Inferior parietal cortex (tissue), 1 donor: ENCODE data around the gene EXD3.
"Not testable (repeated sequence)": the region's sequence is repeated elsewhere in the genome, so short reads cannot be mapped to it uniquely, and the experiment has no call there.

ENCODE experiments used
- DNase-seq: peaks from one replicate; pipeline ENCODE4 v3.0.0-alpha.2; 2016; ENCODE audit errors: extremely low spot score

Gene EXD3

DNA sequence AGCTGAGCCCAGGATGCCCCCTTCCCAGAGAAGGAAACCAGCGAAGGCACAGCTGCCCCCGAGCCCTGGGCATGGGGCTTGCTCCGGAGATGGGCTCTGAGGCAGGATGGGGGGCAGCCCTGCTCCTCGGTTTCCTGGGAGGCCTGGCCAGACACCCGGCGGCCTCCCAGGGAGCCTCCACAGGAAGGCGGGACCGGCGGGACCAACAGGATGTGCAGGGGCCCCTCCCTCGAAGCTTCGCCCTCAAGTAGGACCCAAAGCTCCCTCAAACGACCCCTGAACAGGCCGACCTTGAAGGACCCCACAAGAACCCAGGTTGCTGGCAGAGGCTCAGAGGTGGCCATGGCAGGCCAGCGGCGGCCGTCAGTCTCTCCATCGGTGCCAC lies 11.7 kb downstream of the EXD3 start:
- no peak for DNase-seq

GRCh38 chr9:137410891-137411249 lies 12.1 kb downstream of the EXD3 start:
- DNase-seq = no peak

DNA sequence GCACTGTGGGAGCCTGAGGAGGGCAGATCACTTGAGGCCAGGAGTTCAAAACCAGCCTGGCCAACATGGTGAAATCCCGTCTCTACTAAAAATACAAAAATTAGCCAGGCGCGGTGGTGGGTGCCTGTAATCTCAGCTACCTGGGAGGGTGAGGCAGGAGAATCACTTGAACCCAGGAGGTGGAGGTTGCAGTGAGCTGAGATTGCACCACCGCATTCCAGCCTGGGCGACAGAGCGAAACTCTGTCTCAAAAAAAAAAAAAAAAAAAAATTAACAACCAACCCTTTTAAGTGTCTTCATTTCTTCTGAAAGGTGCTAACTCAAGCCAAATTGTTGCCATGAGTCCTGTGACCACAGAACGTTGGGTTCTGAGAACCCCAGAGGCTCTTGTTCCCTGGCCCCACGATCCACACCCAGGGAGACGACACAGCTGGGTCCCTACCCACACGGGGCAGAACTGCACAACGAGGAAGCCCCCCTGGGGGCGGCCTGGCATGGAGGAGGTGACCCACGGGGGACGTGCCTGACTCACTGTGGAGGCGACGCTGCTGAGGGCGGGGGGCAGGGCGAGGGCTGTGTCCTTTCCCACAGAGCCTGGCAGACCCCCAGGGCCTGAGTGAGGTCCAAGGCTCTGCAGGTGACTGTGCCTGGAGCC lies 12.6 kb downstream of the EXD3 start:
- DNase-seq = not testable (repeated sequence)

DNA sequence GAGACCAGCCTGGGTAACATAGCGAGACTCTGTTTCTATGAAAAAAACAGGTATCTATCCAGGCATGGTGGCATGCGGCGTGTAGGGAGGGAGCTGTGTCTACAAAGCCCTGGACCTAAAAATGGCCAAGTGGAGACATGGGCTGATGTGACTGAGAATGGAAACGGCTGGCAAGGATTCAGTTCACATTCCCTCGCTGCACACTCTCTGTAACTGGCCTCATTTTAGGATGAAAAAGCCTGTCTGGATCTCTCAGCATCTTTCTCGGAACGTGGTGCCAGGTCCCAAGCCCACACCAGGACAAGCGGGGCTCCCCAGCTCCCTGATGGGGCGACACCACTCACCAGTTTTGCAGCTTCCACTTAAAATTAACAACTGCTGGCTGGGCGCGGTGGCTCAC lies 13.4 kb downstream of the EXD3 start:
- DNase-seq = no peak

GRCh38 chr9:137408651-137409405 lies 14.1 kb downstream of the EXD3 start:
- DNase-seq = no peak

- DNase-seq = no peak
Observed at GRCh38 chr9:137407590-137408300, 15.2 kb downstream of the EXD3 start.

- no peak for DNase-seq
Observed at GRCh38 chr9:137406876-137407589, 15.9 kb downstream of the EXD3 start.

DNA sequence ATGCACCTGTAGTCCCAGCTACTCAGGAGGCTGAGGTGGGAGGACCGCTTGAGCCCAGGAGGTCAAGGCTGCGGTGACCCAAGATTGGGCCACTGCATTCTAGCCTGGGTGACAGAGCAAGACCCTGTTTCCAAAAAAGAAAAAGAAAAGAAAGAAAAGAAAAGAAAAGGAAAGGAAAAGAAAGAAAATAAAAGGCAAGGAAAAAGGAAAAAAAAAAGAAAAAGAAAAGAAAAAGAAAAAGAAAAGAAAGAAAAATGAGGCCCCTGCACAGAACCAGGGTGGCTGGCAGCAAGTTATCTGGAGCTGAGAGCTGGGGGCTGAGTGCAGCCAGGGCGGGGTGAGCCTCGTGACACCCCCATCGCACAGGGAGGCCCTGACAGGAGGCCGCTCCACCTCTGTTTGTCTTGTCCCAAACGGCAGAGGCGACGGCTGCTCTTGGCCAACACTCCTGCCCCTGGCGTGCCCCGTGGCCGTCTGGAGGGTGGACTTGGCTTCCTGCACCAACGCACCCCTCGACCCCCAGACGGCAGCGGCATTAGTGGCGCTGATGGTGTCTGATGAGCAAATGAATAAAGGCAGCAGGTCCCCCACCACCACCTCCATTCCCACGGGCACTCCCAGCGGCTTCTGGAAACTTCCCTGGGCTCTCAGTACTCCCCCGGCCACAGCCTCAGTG lies 16.7 kb downstream of the EXD3 start:
- DNase-seq = no peak

- no peak for DNase-seq
Observed at GRCh38 chr9:137405677-137406081, 17.3 kb downstream of the EXD3 start.

- DNase-seq = no peak
Observed at GRCh38 chr9:137404961-137405567, 17.9 kb downstream of the EXD3 start.

DNA sequence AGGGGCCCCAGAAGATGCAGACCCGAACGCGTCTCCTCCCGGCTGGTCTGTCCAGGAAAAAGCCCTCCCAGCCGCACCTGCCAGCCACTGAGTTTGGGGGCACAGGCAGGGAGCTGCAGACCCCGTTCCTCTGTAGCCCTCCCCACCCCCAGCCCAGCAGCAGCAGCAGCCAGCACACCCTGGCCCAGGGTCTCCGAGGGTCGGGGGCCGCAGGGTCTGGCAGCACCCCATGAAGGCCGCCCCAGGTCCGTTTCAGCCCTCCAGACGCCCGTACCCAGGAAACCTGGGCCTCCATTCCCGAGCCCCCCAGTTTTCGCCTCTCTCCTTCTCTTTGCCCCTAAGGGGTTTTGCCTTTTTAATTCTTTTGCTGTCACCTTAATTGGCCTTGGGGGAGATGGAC lies 19.7 kb downstream of the EXD3 start:
- no peak for DNase-seq

- no peak for DNase-seq
Observed at GRCh38 chr9:137402746-137403145, 20.2 kb downstream of the EXD3 start.

- no peak for DNase-seq
Observed at GRCh38 chr9:137398561-137399468, 24.1 kb downstream of the EXD3 start.

- DNase-seq = no peak
Observed at GRCh38 chr9:137397675-137398423, 25.1 kb downstream of the EXD3 start.

- no peak for DNase-seq
Observed at GRCh38 chr9:137396634-137397367, 26.2 kb downstream of the EXD3 start.

DNA sequence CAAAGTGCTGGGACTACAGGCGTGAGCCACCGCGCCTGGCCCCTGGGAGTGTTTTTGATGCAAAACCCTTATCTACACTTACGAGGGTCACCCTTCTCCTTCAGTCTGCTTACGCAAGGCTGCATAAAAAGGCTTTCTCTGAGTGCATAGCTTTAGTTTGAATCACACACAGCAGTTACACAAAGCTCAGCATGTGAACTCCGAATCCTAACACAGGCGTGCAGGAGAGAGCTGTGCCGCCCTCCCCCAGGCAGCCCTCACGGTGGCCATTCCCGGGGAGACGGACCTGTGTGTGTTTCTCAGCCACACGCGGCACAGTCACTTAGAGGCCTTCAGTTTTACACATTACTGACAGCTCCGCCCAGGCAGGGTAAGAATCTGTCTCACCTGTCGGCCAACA lies 26.7 kb downstream of the EXD3 start:
- DNase-seq = no peak

- DNase-seq = no peak
Observed at GRCh38 chr9:137395666-137396010, 27.3 kb downstream of the EXD3 start.

DNA sequence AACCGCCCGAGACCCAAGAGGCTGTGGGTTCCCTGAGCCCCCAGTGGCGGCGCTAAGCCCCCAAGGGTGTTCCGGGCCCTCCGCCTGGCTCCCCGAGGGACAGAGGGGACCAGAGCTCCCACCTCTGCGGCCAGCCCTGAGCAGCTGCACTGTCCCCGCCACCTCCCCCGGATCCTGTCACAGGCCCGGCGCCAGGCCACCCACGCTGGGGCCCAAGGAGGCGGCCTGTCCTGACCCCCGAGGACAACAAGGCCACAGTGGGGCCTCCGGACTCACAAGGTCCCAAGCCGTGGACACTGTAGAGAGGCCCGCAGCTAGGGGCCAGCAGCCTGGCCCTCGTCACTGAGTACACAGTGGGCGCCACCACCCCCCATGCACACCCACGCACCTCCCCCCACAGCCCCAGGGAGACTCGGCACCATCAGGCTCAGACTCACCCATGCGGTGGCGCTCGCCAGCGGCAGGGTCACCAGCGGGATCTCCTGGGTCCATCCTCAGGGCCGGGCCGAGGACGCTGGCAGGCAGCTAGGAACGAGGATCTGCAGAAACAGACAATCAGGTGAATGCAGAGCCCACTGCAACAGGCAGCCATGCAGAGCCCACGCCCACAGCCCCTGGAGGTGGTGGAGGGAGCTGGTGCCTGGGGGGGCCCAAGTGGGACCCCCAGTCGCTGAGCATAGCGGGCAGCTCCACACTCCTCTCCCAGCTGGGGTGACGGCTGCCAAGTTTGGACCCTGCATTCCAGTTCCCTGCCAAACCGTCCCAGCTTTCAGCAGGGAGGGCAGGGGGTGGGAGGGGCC lies 27.9 kb downstream of the EXD3 start:
- DNase-seq = no peak
